ENCODE data around the gene TSHZ3.

The TSHZ3 gene, protein sequence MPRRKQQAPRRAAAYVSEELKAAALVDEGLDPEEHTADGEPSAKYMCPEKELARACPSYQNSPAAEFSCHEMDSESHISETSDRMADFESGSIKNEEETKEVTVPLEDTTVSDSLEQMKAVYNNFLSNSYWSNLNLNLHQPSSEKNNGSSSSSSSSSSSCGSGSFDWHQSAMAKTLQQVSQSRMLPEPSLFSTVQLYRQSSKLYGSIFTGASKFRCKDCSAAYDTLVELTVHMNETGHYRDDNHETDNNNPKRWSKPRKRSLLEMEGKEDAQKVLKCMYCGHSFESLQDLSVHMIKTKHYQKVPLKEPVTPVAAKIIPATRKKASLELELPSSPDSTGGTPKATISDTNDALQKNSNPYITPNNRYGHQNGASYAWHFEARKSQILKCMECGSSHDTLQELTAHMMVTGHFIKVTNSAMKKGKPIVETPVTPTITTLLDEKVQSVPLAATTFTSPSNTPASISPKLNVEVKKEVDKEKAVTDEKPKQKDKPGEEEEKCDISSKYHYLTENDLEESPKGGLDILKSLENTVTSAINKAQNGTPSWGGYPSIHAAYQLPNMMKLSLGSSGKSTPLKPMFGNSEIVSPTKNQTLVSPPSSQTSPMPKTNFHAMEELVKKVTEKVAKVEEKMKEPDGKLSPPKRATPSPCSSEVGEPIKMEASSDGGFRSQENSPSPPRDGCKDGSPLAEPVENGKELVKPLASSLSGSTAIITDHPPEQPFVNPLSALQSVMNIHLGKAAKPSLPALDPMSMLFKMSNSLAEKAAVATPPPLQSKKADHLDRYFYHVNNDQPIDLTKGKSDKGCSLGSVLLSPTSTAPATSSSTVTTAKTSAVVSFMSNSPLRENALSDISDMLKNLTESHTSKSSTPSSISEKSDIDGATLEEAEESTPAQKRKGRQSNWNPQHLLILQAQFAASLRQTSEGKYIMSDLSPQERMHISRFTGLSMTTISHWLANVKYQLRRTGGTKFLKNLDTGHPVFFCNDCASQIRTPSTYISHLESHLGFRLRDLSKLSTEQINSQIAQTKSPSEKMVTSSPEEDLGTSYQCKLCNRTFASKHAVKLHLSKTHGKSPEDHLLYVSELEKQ

DNA sequence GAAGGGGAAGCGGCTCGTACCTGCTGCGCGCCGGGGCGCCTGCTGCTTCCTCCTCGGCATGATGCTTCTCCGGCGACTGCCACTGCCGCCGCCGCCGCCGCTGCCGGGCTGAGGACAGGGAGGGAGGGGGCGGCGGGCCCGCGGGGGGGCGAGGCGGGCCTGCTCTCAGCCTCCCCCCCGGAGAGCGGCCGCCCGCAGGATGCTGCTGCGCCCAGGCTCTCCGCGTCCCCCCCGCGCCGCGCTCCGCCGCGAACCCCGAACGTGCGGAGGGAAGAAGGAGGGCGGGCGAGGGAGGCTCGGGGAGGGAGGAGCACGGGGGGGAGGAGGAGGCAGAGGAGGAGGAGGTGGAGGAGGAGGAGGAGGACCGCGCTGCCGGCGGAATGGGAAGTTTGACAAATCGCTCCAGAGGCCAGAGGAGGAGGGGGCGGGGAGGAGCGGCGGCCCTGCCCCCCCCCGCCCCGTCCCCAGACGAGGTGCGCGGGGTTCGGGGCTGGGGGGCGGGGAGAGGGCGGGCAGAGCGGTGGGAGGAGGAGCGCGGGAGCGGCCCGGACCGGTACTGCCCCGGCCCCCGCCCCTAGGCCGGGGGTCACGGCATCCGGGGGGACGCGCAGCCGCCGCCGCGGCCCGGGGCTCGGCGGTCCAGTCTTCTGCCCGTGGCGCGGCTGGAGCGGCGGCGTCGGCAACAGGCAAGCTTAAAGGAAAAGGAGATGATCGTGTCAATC is at the start of gene TSHZ3:
Gene TSHZ3, minus strand, starts transcription at position 277 of the 722 bp plus-strand sequence. Its CDS starts 217 bp downstream, at position 60.
- DNase-seq (ENCODE audit: low read depth in 4 of 4, low spot score in 1 of 4), result no peak

DNA sequence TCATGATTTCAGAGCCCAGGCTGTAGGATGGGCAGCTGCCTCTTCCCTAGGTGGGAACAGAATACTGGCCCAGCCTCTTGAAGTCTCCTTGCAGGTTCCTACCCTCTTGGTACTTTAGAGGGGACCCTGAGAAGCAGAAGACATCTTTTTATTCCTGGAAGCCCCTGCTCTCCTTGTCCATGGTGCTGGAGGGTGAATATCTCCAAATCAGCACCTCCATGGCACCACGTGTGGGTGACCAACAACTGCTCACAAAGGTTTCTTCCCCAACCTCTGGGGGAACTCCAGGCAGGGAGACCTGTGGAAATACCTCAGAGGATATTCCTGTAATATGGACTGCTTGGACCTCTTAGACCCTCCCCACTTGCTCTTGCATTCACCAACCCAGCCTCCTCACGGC is 48.1 kb upstream of the TSHZ3 start:
- no peak for DNase-seq (ENCODE audit: low read depth in 4 of 4, low spot score in 1 of 4)

GRCh38 chr19:31392464-31392863 is 43.2 kb upstream of the TSHZ3 start:
- no peak for DNase-seq (ENCODE audit: low read depth in 4 of 4, low spot score in 1 of 4)

GRCh38 chr19:31391518-31391917 is 42.3 kb upstream of the TSHZ3 start:
- no peak for DNase-seq (ENCODE audit: low read depth in 4 of 4, low spot score in 1 of 4)

DNA sequence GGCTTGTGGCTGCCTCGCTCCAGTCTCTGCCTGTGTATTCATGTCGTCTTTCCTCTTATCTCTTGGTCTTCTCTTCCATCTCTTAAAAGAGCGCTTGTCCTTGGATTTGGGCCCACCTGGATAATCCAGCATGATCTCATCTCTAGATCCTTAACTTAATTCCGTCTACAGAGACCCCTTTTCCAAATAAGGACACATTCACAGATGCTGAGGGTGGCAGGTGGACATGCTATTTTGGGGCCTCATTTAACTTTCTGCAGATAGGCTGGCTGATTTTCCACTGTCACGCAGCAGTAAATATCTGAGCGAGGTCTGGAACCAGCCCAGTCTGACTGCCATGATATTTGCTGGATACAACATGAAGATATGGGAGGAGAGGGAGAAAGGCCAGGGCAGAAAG is 41.5 kb upstream of the TSHZ3 start:
- no peak for DNase-seq (ENCODE audit: low read depth in 4 of 4, low spot score in 1 of 4)

GRCh38 chr19:31389874-31390273 is 40.6 kb upstream of the TSHZ3 start:
- DNase-seq (ENCODE audit: low read depth in 4 of 4, low spot score in 1 of 4), result no peak

DNA sequence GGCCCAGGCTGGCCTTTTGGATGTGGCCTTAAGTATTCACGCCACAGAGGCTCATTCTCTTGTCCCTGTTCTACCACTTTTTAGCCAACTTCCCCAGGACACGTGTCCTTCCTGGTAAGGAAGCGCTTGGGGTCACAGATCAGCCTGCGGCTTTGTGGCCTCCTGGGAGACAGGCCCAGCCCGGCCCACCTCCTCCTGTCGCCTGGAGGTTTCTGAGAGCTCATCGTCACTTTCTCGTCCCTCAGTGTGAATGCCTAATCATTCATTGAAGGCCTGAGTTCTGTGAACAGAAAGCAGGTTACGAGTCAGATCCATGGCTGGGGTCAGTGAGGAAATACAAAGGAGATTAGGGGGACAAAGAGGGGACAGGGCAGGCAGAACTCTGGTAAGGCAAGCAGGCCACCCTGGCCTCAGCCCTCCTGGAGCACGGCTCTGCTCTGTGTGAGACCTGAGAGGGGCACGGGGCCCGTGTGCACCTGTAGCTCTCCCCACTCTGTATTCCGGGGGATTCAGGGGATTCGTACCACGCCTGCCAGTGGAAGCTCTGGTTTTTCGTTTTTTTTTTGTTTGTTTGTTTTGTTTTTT is 38.6 kb upstream of the TSHZ3 start:
- no peak for DNase-seq (ENCODE audit: low read depth in 4 of 4, low spot score in 1 of 4)

- no peak for DNase-seq (ENCODE audit: low read depth in 4 of 4, low spot score in 1 of 4)
Measured at GRCh38 chr19:31386806-31387205, 37.6 kb upstream of the TSHZ3 start.

- DNase-seq (ENCODE audit: low read depth in 4 of 4, low spot score in 1 of 4), result no peak
Measured at GRCh38 chr19:31385744-31386143, 36.5 kb upstream of the TSHZ3 start.

DNA sequence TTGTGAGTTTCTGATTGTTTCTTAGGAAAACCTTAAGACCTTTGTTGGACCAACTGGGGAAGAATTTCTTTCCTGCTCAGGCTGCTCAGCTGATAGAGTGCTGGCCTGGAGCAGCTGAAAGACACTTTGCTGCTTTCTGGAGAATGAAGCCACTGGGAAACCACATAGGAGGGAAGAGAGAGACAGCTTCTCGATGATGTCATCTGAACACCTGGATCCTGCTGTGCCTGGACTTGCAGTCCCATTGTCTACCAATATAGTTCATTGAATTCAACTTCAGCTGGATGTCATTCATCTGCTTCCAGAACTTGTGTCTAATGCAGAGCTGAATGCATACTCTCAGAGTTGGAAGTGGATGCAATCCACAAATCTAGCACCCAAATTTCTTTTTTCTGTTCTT is 34.3 kb upstream of the TSHZ3 start:
- DNase-seq (ENCODE audit: low read depth in 4 of 4, low spot score in 1 of 4), result no peak

- DNase-seq (ENCODE audit: low read depth in 4 of 4, low spot score in 1 of 4), result no peak
Measured at GRCh38 chr19:31380854-31381253, 31.6 kb upstream of the TSHZ3 start.

GRCh38 chr19:31378404-31378803 is 29.2 kb upstream of the TSHZ3 start:
- DNase-seq (ENCODE audit: low read depth in 4 of 4, low spot score in 1 of 4), result no peak

GRCh38 chr19:31377736-31378135 is 28.5 kb upstream of the TSHZ3 start:
- DNase-seq (ENCODE audit: low read depth in 4 of 4, low spot score in 1 of 4), result no peak

- DNase-seq (ENCODE audit: low read depth in 4 of 4, low spot score in 1 of 4), result no peak
Measured at GRCh38 chr19:31372246-31372781, 23.1 kb upstream of the TSHZ3 start.

- no peak for DNase-seq (ENCODE audit: low read depth in 4 of 4, low spot score in 1 of 4)
Measured at GRCh38 chr19:31370216-31370615, 21.0 kb upstream of the TSHZ3 start.

GRCh38 chr19:31364963-31365362 is 15.7 kb upstream of the TSHZ3 start:
- DNase-seq (ENCODE audit: low read depth in 4 of 4, low spot score in 1 of 4), result no peak

DNA sequence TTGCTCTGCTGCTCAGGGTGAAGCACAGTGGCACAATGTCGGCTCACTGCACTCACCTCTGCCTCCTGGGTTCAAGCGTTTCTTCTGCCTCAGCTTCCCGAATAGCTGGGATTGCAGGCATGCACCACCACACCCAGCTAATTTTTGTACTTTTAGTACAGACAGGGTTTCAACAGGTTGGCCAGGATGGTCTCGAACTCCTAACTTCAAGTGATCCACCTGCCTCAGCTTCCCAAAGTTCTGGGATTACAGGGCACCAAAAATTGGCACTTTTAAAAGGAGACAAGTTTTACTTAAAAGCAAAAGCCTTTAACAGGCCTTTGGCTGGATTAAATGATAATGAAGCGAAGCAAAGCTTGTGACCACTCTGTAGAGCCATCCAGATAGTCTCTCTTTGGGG is 12.5 kb upstream of the TSHZ3 start:
- DNase-seq (ENCODE audit: low read depth in 4 of 4, low spot score in 1 of 4), result no peak

GRCh38 chr19:31357315-31357673 is 8.1 kb upstream of the TSHZ3 start:
- no peak for DNase-seq (ENCODE audit: low read depth in 4 of 4, low spot score in 1 of 4)

GRCh38 chr19:31356587-31357314 is 7.5 kb upstream of the TSHZ3 start:
- peak in 2 of 4 experiments; percentile 46 to 47 for DNase-seq (ENCODE audit: low read depth in 4 of 4, low spot score in 1 of 4)

Data from stimulated activated CD4-positive, alpha-beta T cell treated with anti-CD3 and anti-CD28 coated beads, Interleukin-1b, Interleukin-23, amount 100 ng/mL, for 24 hours (primary cell).